Activated gamma-delta T cell (primary cell): ENCODE results near the gene PVALEF.

Experiments
- DNase-seq: peaks from one replicate; lab custom pipeline; 2025; lab: John Stamatoyannopoulos, UW

The PVALEF gene

GRCh38 chr17:81128774-81129173 lies 36.5 kb upstream of the PVALEF start:
- no peak for DNase-seq

- no peak for DNase-seq
These were observed 36.0 kb upstream of the PVALEF start for GRCh38 chr17:81129289-81129688.

GRCh38 chr17:81129711-81130367 lies 35.5 kb upstream of the PVALEF start:
- no peak for DNase-seq

DNA sequence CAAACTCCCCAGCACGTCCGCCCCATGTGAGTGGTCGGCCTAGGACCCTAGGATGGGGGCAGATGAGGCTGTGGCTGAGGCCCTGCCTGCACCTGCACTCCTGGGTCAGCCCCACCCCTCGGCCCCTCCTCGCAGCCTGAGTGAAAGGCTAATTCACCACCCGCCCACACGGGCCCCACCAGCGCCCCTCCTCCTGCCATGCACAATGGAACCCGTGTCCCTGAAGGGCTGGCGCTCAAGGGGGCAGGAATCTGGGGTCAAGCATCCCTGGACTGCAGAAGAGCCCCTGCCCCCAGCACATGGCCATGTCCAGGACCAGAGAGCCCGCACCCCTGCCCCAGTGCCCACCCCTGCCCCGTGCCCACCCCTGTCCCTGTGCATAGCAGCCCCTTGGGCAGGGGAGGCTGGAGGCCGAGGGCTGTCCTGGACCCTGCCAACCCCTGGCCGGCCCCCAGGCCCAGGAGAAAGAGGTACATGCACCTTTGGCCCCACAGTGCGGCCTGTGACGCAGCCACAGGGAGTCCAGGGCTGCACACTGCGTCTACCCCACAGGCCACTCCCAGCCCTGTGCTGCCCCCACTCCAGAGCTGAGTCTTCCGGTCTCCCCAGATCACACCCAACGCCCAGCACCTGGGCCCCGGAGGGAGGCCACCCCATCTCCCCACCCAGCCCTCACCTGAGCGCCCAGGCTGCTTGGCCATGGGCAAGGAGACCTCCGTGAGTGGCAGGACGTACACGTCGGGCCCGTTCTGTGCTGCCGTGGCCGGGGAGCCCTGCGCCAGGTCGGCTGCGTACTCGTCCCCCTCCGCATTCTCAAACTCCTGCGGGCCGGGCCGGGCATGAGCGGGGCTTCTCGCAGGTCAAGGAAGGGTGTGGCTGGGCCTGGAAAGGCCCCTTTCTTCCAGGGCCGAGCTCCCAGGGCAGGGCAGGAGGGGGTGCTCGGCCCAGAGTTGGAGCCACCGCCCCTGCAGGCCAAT lies 34.6 kb upstream of the PVALEF start:
- no peak for DNase-seq

GRCh38 chr17:81131486-81132196 lies 33.7 kb upstream of the PVALEF start:
- no peak for DNase-seq

- no peak for DNase-seq
These were observed 33.1 kb upstream of the PVALEF start for GRCh38 chr17:81132197-81132540.

- no peak for DNase-seq
These were observed 32.3 kb upstream of the PVALEF start for GRCh38 chr17:81132770-81133723.

GRCh38 chr17:81134064-81134781 lies 31.1 kb upstream of the PVALEF start:
- DNase-seq = no peak

GRCh38 chr17:81135505-81136278 lies 29.6 kb upstream of the PVALEF start:
- DNase-seq = no peak

- DNase-seq = no peak
These were observed 28.9 kb upstream of the PVALEF start for GRCh38 chr17:81136366-81136765.

GRCh38 chr17:81137248-81137647 lies 28.1 kb upstream of the PVALEF start:
- no peak for DNase-seq

DNA sequence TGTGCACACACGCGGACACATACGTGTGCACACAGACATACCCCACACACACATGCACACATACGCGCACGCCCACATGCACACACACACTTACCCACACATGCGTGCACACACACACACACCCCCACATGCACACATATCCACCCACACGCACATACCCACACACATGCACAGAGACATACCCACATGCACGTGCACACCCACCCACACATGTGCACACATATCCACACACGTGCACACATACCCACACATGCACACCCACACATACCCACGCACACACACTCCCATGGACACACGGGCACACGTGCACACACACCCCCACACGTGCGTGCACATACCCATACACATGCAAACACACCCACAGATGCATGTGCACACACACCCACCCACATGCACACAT lies 27.2 kb upstream of the PVALEF start:
- DNase-seq = no peak

GRCh38 chr17:81138500-81138899 lies 26.8 kb upstream of the PVALEF start:
- DNase-seq = no peak

DNA sequence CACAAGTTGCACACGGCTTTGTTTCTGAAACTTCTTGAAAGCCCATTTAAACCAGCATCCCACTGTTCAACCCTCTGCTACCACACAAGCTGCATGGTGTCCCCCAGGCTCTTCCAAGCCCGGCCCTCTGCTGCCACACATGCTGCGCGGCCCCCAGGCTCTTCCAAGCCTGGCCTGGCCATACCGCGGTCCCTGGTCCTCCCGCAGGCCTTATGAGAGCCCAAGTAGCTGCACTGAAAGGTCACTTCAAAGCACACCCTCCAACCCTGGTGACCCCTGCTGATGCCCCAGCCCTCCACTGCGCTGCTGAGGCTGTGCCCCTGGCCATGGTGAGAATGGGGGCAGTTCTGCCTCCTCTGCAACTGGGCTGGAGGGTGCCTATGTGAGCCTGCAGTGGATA lies 25.9 kb upstream of the PVALEF start:
- DNase-seq = no peak

DNA sequence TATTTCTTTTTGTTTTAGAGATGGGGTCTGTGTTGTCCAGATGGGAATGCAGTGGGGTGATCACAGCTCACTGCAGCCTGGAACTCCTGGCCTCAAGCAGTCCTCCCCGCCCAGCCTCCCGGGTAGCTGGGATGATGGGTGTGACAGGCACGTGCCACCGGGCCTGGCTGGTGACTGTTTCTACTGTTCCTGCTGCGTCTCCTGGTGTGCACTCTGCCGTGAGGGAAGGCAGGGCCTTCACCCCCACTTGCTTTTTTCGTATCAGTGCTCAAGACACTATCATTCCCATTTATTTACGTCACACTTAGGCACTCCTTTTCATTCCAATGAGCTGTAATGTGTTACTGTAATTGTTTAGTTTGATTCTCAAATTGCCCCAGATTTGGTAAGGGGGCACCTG lies 25.3 kb upstream of the PVALEF start:
- no peak for DNase-seq

GRCh38 chr17:81140695-81141094 lies 24.6 kb upstream of the PVALEF start:
- no peak for DNase-seq

- DNase-seq = no peak
These were observed 22.8 kb upstream of the PVALEF start for GRCh38 chr17:81142301-81143199.

DNA sequence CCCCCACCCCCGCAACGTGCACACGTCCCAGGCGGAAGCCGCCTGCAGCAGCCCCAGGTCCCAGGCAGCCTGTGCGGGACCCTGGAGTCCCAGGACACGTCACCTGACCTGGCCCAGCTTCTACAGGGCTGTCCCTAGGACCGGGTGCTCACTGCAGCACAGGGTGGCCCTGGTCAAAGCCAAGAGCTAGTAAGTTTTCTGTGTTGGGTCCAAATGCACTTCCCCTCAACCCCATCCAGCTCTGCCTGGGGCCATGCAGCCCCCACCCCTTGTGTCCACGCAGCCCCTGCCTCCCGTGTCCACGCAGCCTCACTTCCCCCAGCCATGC lies 22.1 kb upstream of the PVALEF start:
- DNase-seq = no peak
